Sigmoid colon (tissue), 4 donors: ENCODE data around the gene TGFBR1.

Experiments used
- CTCF ChIP-seq, 4 experiments: fragments of 450-650 bp in 3 of 4; fragments of 200-600 bp in 1 of 4; IDR thresholded peaks; one replicate each; pipeline ENCODE4 v1.5.1; 2016 to 2019; ENCODE audit warnings: antibody characterized with exemption in 4 of 4, mild to moderate bottlenecking in 3 of 4, moderate library complexity in 2 of 4
- EP300 ChIP-seq, 4 donors: sonication (generic); formaldehyde crosslinking; IDR thresholded peaks; one replicate each; pipeline ENCODE4 v1.6.1; 2017; ENCODE audit warnings: antibody characterized with exemption in 4 of 4
- POLR2AphosphoS5 ChIP-seq, 4 donors: sonication (generic); formaldehyde crosslinking; IDR thresholded peaks; one replicate each; pipeline ENCODE4 v1.6.1; 2017; ENCODE audit warnings: antibody characterized with exemption in 4 of 4

GRCh38 chr9:99126312-99126711 lies 21.4 kb downstream of the TGFBR1 start:
- TF ChIP-seq CTCF (IDR thresholded peaks at IDR 0.05) (no peak), POLR2AphosphoS5 (IDR thresholded peaks at IDR 0.05) (no peak), EP300 (IDR thresholded peaks at IDR 0.05) (no peak)
